Esophagus muscularis mucosa (tissue), 4 donors: ENCODE data around the gene MAZ. TPM values are rescaled to one million over a fixed set of nuclear protein-coding genes. Genes with fewer than 3 reads are reported as not detected.

Experiments used
- DNase-seq: peaks from one replicate; pipeline ENCODE4 v3.0.0-alpha.2; 2017; ENCODE audit errors: extremely low spot score
- H3K27ac ChIP-seq, 4 donors: fragments of 200-600 bp; sonication (generic); replicated peaks in 1 of 4; 1 replicate in 3 of 4; 2 replicates in 1 of 4; pipeline ENCODE4 v1.5.1; 2016 to 2019; ENCODE audit warnings: mild to moderate bottlenecking in 1 of 4
- H3K27me3 ChIP-seq, 4 donors: fragments of 200-600 bp; sonication (generic); one replicate each; pipeline versions ENCODE4 v1.5.1 to v1.6.0; 2016 to 2019
- H3K36me3 ChIP-seq, 4 donors: fragments of 200-600 bp; sonication (generic); one replicate each; pipeline ENCODE4 v1.5.1; 2016 to 2019
- H3K4me1 ChIP-seq, 4 donors: fragments of 200-600 bp; sonication (generic); one replicate each; pipeline ENCODE4 v1.5.1; 2016 to 2019
- H3K4me3 ChIP-seq, 4 donors: fragments of 200-600 bp; sonication (generic); 1 replicate in 2 of 4; 2 replicates in 2 of 4; pipeline ENCODE4 v1.5.1; 2016 to 2019; ENCODE audit warnings: mild to moderate bottlenecking in 4 of 4, moderate library complexity in 1 of 4
- H3K9me3 ChIP-seq, 4 donors: fragments of 200-600 bp; sonication (generic); 1 replicate in 3 of 4; 2 replicates in 1 of 4; pipeline ENCODE4 v1.5.1; 2016 to 2019
- EP300 ChIP-seq: sonication (generic); formaldehyde crosslinking; IDR thresholded peaks from one replicate; pipeline ENCODE4 v1.6.1; 2017; ENCODE audit warnings: antibody characterized with exemption
- POLR2A ChIP-seq: fragments of 450-650 bp; IDR thresholded peaks from one replicate; pipeline ENCODE4 v1.6.1; 2017; ENCODE audit warnings: antibody characterized with exemption, moderate library complexity, mild to moderate bottlenecking, low read depth
- POLR2AphosphoS5 ChIP-seq, 2 donors: sonication (generic); formaldehyde crosslinking; IDR thresholded peaks; one replicate each; pipeline ENCODE4 v1.6.1; 2017; ENCODE audit warnings: antibody characterized with exemption in 2 of 2
- WGBS: methylation state at CpG from one replicate; pipeline ENCODE4 v1.1.5; 2018; 5-methylcytosine and 5-hydroxymethylcytosine counted together
- intact Hi-C: fragments of 100-400 bp; cut with DNase I; formaldehyde crosslinking; loops from one replicate; pipeline ENCODE4 v1.15.1; 2023
- total RNA-seq, 4 donors: library from RNA; depleted of rRNA; stranded (reverse); fragments of >200 nt; gene quantifications; one replicate each; pipeline versions ENCODE4 v1.1.0 to v1.2.1, GENCODE V29; 2016
- TF ChIP-seq, protein P1 (sequence below), 3 experiments: fragments of 200-600 bp in 2 of 3; fragments of 450-650 bp in 1 of 3; sonication (generic) in 2 of 3; IDR thresholded peaks; one replicate each; pipeline ENCODE4 v1.5.1; 2017 to 2019; ENCODE audit warnings: antibody characterized with exemption in 3 of 3, mild to moderate bottlenecking in 2 of 3, moderate library complexity in 1 of 3

Gene MAZ
- total RNA-seq, 4 donors from 2014 or later: 120 to 284 (median 158) TPM

DNA sequence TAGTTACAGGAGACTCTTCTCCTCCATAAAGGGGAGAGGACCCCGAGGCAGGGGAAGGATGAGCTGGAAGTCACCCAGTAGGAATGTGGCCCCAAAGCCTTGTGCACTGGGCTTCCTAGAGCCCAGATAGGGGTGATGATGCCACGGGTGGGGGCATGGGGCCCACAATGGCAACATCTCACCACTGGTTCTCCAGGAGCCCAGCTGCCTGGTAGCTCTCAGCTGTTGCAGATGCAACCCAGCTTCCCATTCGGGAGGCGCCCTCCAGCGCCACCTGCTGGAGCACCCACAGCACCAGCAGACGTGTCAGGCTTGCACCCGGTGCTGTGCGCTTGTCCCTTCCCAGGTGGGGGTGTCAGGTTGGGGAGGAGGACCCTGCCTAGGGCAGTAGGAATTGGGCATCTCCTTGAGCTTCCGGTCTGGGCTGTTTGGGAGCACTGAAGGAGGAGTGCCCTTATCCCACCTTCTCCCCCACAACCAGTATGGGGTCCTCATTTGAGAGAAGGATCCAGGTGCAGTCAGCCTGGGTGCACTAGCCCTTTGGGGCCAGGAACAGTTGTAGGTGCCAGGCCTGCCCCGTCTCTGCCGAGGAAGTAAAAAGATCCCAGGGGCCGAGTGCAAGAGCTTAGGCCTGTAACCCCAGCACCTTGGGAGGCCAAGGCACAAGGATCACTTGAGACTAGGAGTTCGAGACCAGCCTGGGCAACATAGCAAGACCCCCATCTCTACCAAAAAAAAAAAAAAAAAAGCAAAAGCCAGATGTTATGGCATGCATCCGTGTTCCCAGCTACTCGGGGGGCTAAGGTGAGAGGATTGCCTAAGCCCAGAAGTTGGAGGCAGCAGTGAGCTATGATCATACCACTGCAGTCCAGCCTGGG lies 42.3 kb downstream of the MAZ start:
- peaks cover 0 to 42% (median 24%) of the 10 kb centered on the region in 4 donors for H3K4me1 ChIP-seq
- no peak for DNase-seq
- peaks cover 34 to 50% (median 47%) of the 10 kb centered on the region in 4 donors for H3K36me3 ChIP-seq
- WGBS: 44% methylated on average over 3 of the region's 15 CpGs
- intact Hi-C loops: loop anchor here (2.0 kb wide), 1 partner anchor 148 kb away; no protein-coding TSS in a partner anchor
- H3K27ac ChIP-seq: peak overlapping the region in 3 of 4 donors; percentile 14 to 60 (median 40)
- H3K27me3 ChIP-seq: no peaks in the 10 kb centered on the region
- no peak for TF ChIP-seq EP300
- TF ChIP-seq, protein P1, sequence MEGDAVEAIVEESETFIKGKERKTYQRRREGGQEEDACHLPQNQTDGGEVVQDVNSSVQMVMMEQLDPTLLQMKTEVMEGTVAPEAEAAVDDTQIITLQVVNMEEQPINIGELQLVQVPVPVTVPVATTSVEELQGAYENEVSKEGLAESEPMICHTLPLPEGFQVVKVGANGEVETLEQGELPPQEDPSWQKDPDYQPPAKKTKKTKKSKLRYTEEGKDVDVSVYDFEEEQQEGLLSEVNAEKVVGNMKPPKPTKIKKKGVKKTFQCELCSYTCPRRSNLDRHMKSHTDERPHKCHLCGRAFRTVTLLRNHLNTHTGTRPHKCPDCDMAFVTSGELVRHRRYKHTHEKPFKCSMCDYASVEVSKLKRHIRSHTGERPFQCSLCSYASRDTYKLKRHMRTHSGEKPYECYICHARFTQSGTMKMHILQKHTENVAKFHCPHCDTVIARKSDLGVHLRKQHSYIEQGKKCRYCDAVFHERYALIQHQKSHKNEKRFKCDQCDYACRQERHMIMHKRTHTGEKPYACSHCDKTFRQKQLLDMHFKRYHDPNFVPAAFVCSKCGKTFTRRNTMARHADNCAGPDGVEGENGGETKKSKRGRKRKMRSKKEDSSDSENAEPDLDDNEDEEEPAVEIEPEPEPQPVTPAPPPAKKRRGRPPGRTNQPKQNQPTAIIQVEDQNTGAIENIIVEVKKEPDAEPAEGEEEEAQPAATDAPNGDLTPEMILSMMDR (IDR thresholded peaks at IDR 0.05): peak in 2 of 3 experiments; percentile 79
- TF ChIP-seq POLR2A: no peak
- TF ChIP-seq POLR2AphosphoS5 (IDR thresholded peaks at IDR 0.05): peak; percentile 35 to 57
- no peak overlapping the region for H3K4me3 ChIP-seq
- H3K9me3 ChIP-seq: no peaks in the 10 kb centered on the region

DNA sequence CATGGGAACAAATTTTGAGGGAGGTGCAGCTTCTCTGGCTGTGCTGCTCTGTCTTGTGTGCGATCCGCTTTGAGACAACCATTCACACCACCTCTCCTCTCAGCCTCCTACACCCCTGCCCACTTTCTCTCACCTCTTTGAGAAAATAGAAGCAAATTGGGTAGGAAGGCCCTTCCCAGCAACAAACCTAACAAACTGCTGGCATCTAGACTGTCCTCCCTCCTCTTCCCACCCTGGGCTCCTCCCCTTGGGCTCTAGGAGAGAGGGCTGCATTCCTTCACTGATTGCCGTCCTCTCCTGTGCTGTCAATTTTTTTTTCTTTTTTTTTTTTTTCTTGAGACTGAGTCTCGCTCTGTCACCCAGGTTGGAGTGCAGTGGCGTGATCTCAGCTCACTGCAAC lies 43.2 kb downstream of the MAZ start:
- intact Hi-C loops: loop anchor here (2.0 kb wide), 1 partner anchor 149 kb away; no protein-coding TSS in a partner anchor
- TF ChIP-seq EP300 (no peak), POLR2AphosphoS5 (IDR thresholded peaks at IDR 0.05) (peak in 1 of 2 donors; percentile 15)
- no peak for DNase-seq
- H3K9me3 ChIP-seq: no peaks in the 10 kb centered on the region
- H3K36me3 ChIP-seq: peaks cover 27 to 41% (median 39%) of the 10 kb centered on the region in 4 donors
- H3K27ac ChIP-seq: peak overlapping the region; percentile 14 to 60 (median 38)
- no peak overlapping the region for H3K4me3 ChIP-seq
- 52% methylated on average over 5 of the region's 5 CpGs for WGBS
- peaks cover 0 to 41% (median 23%) of the 10 kb centered on the region in 4 donors for H3K4me1 ChIP-seq
- H3K27me3 ChIP-seq: no peaks in the 10 kb centered on the region

DNA sequence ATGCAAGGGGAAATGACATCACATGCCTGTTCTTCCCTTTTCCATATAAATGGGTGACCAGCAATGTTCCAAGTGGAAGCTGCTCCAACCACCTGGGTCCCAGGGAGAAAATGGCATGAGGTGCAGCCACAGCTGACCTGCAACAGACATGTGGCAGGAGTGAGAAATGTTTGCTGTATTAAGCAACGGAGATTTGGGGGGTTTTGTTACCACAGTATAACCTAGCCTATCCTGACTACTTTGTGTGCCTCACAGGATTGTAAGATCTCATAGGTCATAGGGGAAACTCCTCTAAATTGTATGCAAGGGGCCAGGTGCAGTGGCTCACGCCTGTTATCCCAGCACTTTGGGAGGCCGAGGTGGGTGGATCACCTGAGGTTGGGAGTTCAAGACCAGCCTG lies 44.7 kb downstream of the MAZ start:
- intact Hi-C loops: no loop called here
- Histone ChIP-seq H3K27ac (no peak overlapping the region), H3K9me3 (no peaks in the 10 kb centered on the region), H3K4me1 (peaks cover 0 to 29% (median 16%) of the 10 kb centered on the region in 4 donors), H3K27me3 (no peaks in the 10 kb centered on the region), H3K4me3 (no peak overlapping the region), H3K36me3 (peaks cover 17 to 26% (median 24%) of the 10 kb centered on the region in 4 donors)
- WGBS: 88% methylated on average over 3 of the region's 3 CpGs
- no peak for DNase-seq
- TF ChIP-seq EP300: no peak
- TF ChIP-seq, protein P1 (IDR thresholded peaks at IDR 0.05): no peak
- TF ChIP-seq POLR2AphosphoS5 (IDR thresholded peaks at IDR 0.05): no peak
- no peak for TF ChIP-seq POLR2A

DNA sequence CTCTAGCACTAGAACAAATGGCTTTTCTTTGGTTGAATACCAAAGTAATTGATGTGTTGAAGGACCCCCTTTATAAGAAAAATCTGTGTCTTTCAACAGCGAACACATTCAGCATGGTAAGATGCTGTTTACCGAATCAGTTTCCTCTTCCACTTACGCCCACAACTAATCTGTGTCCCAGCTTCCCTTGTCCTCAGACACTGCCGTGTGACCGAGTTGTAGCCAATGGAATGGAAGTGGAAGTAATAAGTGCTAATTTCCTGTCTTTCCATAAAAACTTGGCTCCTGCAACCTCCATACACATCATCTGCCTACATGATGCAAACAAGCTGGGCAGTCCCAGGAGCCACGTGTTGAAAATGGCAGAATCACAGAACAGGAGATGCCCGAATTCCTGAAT lies 46.3 kb downstream of the MAZ start:
- TF ChIP-seq POLR2AphosphoS5 (IDR thresholded peaks at IDR 0.05): peak; percentile 55
- TF ChIP-seq EP300: no peak
- intact Hi-C loops: no loop called here
- Histone ChIP-seq H3K36me3 (peaks cover 2 to 10% (median 8%) of the 10 kb centered on the region in 4 donors), H3K27me3 (no peaks in the 10 kb centered on the region), H3K9me3 (no peaks in the 10 kb centered on the region), H3K4me3 (no peak overlapping the region), H3K4me1 (peaks cover 0 to 27% (median 19%) of the 10 kb centered on the region in 4 donors), H3K27ac (peak overlapping the region in 2 of 4 donors; percentile 11 to 60)
- WGBS: 58% methylated on average over 7 of the region's 7 CpGs
- DNase-seq: no peak

DNA sequence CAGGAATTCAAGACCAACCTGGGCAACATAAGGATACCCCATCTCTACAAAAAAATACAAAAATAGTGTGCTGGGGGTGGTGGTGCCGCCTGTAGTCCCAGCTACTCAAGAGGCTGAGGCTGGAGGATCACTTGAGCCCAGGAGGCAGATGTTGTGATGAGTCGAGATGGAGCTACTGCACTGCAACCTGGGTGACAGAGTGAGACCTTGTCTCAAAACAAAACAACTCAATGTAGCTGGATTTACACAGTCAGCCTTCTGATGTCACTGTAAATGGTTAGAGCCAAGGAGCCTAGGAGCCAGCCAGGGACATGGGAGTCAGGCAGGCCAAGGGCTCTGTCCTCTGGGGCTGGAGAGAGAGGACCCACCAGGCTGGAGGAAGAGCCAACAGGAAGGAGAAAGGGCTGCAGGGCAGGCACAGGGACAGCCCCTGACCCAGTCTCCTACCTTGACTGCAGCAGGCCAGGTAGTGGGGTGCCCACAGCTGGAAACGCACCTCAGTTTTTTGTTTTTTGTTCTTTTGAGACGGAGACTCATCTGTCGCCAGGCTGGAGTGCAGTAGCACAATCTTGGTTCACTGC lies 48.3 kb downstream of the MAZ start:
- WGBS: 87% methylated on average over 5 of the region's 5 CpGs
- Histone ChIP-seq H3K27ac (no peak overlapping the region), H3K36me3 (peaks cover 10 to 19% (median 14%) of the 10 kb centered on the region in 4 donors), H3K4me1 (peaks cover 0 to 14% (median 9%) of the 10 kb centered on the region in 4 donors), H3K4me3 (no peak overlapping the region), H3K27me3 (no peaks in the 10 kb centered on the region), H3K9me3 (no peaks in the 10 kb centered on the region)
- intact Hi-C loops: no loop called here
- TF ChIP-seq POLR2A: no peak
- TF ChIP-seq EP300: no peak
- TF ChIP-seq POLR2AphosphoS5 (IDR thresholded peaks at IDR 0.05): no peak
- TF ChIP-seq, protein P1 (IDR thresholded peaks at IDR 0.05): no peak
- no peak for DNase-seq
